ENCODE results near the gene PLA2G4C.

- TF ChIP-seq CTCF (IDR thresholded peaks at IDR 0.05; ENCODE audit: low read length): no peak
- TF ChIP-seq EZH2 (IDR thresholded peaks at IDR 0.05; ENCODE audit: borderline replicate concordance, low read length): no peak
Observed at GRCh38 chr19:48053856-48054255, 56.8 kb downstream of the PLA2G4C start.

Measured in OCI-LY1 (cell line).